Pancreas (tissue), 10 donors: Measurements from ENCODE around the gene FAAP100. TPM values are rescaled to one million over a fixed set of nuclear protein-coding genes. Genes with fewer than 3 reads are reported as not detected.

Experiments
- ATAC-seq, 4 donors: fragments of 200-7000 bp; cut with Tn5 transposase; one replicate each; pipeline versions ENCODE4 v1.8.0 to v1.9.1; 2020; ENCODE audit warnings: mild to moderate bottlenecking in 4 of 4, moderate library complexity in 4 of 4
- DNase-seq, 6 donors: peaks; one replicate each; pipeline ENCODE4 v3.0.0-alpha.2; 2020
- FAIRE-seq: peaks from 2 replicates; lab custom pipeline; 2012; peaks lifted over from hg19 to GRCh38; lab: Jason Lieb, UNC
- H3K27ac ChIP-seq, 4 donors: fragments of 200-600 bp; sonication (generic); 1 replicate in 3 of 4; 2 replicates in 1 of 4; pipeline versions ENCODE4 v1.5.0 to v1.8.0; 2020
- H3K27me3 ChIP-seq, 4 donors: fragments of 200-600 bp; one replicate each; pipeline ENCODE4 v1.8.0; 2021
- H3K36me3 ChIP-seq, 3 donors: fragments of 200-600 bp; sonication (generic) in 1 of 3; one replicate each; pipeline versions ENCODE4 v1.5.0 to v1.8.0; 2020 to 2021
- H3K4me1 ChIP-seq, 3 donors: fragments of 200-600 bp; one replicate each; pipeline ENCODE4 v1.8.0; 2021
- H3K4me3 ChIP-seq, 4 donors: fragments of 200-600 bp; sonication (generic) in 2 of 4; one replicate each; pipeline versions ENCODE4 v1.5.0 to v1.8.0; 2020 to 2021
- H3K9me3 ChIP-seq, 4 donors: fragments of 200-600 bp; one replicate each; pipeline ENCODE4 v1.8.0; 2021
- CTCF ChIP-seq, 4 donors: fragments of 200-600 bp; sonication (generic) in 3 of 4; IDR thresholded peaks; one replicate each; pipeline versions ENCODE4 v1.5.0 to v1.8.0; 2021; ENCODE audit warnings: antibody characterized with exemption in 4 of 4
- WGBS, 2 donors: extraction: QIAGEN DNeasy Blood & Tissue Kit; methylation state at CpG; one replicate each; pipeline ENCODE4 v1.1.7; 2013; 5-methylcytosine and 5-hydroxymethylcytosine counted together
- intact Hi-C, 3 donors: fragments of 100-400 bp; cut with DNase I; formaldehyde crosslinking; loops; one replicate each; pipeline versions ENCODE4 v1.11.1 to v1.14.2; 2022
- polyA plus RNA-seq, 2 donors: library from polyadenylated mRNA; stranded (reverse); fragments of 200-250 nt; gene quantifications; one replicate each; pipeline ENCODE4 v1.2.3, GENCODE V29; 2013
- total RNA-seq, 6 donors: library from RNA; stranded (reverse); fragmentation: NEBNext Ultra II Directional in 4 of 6; extraction: Animal tissue kit (Norgen Biotek cat#: 25700) in 4 of 6; gene quantifications; one replicate each; pipeline versions ENCODE4 v1.2.1 to v1.2.4, GENCODE V29; 2021 to 2023
- donor health status: healthy with polysubstance abuse.
- donor health status: DM: no; HTN: no; CAD: no; lungs with moderate emphysema.
- donor health status: DM: no; HTN: no; CAD: no.
- donor health status: control.
- donor health status: control.
- donor health status: Bipolar disorder and iron deficiency.
- donor health status: DM: yes; HTN: yes; CAD: no.
- donor health status: DM: no; HTN: no; CAD: no.
- donor health status: DM: no; HTN: no; CAD: no.
- donor health status: DM: yes; HTN: yes; CAD: no.

FAAP100 gene
- total and polyA plus RNA-seq, 8 donors = 9.4 to 66.0 (median 14.8) TPM

- WGBS, 2 donors = 83% methylated on average over 20 to 24 of the region's 24 CpGs
- Histone ChIP-seq H3K27me3 (no peaks in the 10 kb centered on the region), H3K4me1 (peaks cover 6 to 32% (median 15%) of the 10 kb centered on the region in 3 donors), H3K27ac (no peak overlapping the region), H3K4me3 (no peak overlapping the region), H3K9me3 (no peaks in the 10 kb centered on the region), H3K36me3 (no peaks in the 10 kb centered on the region)
- no peak for TF ChIP-seq CTCF (IDR thresholded peaks at IDR 0.05)
- no peak for ATAC-seq
- DNase-seq = peak in 2 of 6 donors; percentile 30 to 71
- intact Hi-C loops = no loop called here
- no peak for FAIRE-seq
Measured at GRCh38 chr17:81517339-81518112, 34.6 kb downstream of the FAAP100 start.

- ATAC-seq = no peak
- H3K4me1 ChIP-seq = peaks cover 6 to 32% (median 15%) of the 10 kb centered on the region in 3 donors
- peak overlapping the region in 1 of 4 donors; percentile 97 for H3K4me3 ChIP-seq
- no peak for TF ChIP-seq CTCF (IDR thresholded peaks at IDR 0.05)
- no peaks in the 10 kb centered on the region for H3K9me3 ChIP-seq
- intact Hi-C loops = no loop called here
- H3K27me3 ChIP-seq = no peaks in the 10 kb centered on the region
- no peak overlapping the region for H3K27ac ChIP-seq
- DNase-seq = no peak
- FAIRE-seq = no peak
- 95% methylated on average over 9 of the region's 9 CpGs for WGBS, 2 donors
- no peaks in the 10 kb centered on the region for H3K36me3 ChIP-seq
Measured at GRCh38 chr17:81517009-81517338, 35.2 kb downstream of the FAAP100 start.

- Histone ChIP-seq H3K36me3 (peaks cover 0 to 4% (median 3%) of the 10 kb centered on the region in 3 donors), H3K27ac (peak overlapping the region in 1 of 4 donors; percentile 100), H3K4me3 (peak overlapping the region in 1 of 4 donors; percentile 97), H3K9me3 (no peaks in the 10 kb centered on the region), H3K4me1 (peaks cover 6 to 32% (median 15%) of the 10 kb centered on the region in 3 donors), H3K27me3 (no peaks in the 10 kb centered on the region)
- DNase-seq (peak in 2 of 6 donors; percentile 57 to 74), FAIRE-seq (no peak), ATAC-seq (no peak)
- intact Hi-C loops = no loop called here
- TF ChIP-seq CTCF (IDR thresholded peaks at IDR 0.05) = no peak
- WGBS, 2 donors = 86 to 94% methylated on average over 4 of the region's 4 CpGs
Measured at GRCh38 chr17:81516439-81516838, 35.7 kb downstream of the FAAP100 start.

GRCh38 chr17:81515530-81516041 lies 36.6 kb downstream of the FAAP100 start:
- 72 to 73% methylated on average over 19 of the region's 19 CpGs for WGBS, 2 donors
- ATAC-seq (no peak), DNase-seq (peak in 4 of 6 donors; percentile 47 to 85 (median 64)), FAIRE-seq (no peak)
- H3K9me3 ChIP-seq = no peaks in the 10 kb centered on the region
- peaks cover 3 to 13% (median 11%) of the 10 kb centered on the region in 3 donors for H3K36me3 ChIP-seq
- no peak for TF ChIP-seq CTCF (IDR thresholded peaks at IDR 0.05)
- H3K27me3 ChIP-seq = no peaks in the 10 kb centered on the region
- peak overlapping the region; percentile 39 to 97 (median 73) for H3K4me3 ChIP-seq
- intact Hi-C loops = no loop called here
- H3K27ac ChIP-seq = peak overlapping the region; percentile 97 to 100 (median 100)
- peaks cover 6 to 32% (median 15%) of the 10 kb centered on the region in 3 donors for H3K4me1 ChIP-seq
